Esophagus squamous epithelium (tissue), 5 donors: ENCODE results near the gene CDKN2B. TPM values are rescaled to one million over a fixed set of nuclear protein-coding genes. Genes with fewer than 3 reads are reported as not detected.
"Not testable (repeated sequence)": the region's sequence is repeated elsewhere in the genome, so short reads cannot be mapped to it uniquely, and the experiment has no call there.

Source experiments
- DNase-seq: peaks from one replicate; lab custom pipeline; 2025; lab: John Stamatoyannopoulos, UW
- H3K27ac ChIP-seq, 4 donors: fragments of 200-600 bp; sonication (generic); one replicate each; pipeline ENCODE4 v1.5.1; 2016 to 2019; ENCODE audit warnings: mild to moderate bottlenecking in 1 of 4
- H3K27me3 ChIP-seq, 4 donors: fragments of 200-600 bp; sonication (generic); 1 replicate in 3 of 4; 2 replicates in 1 of 4; pipeline versions ENCODE4 v1.5.1 to v1.6.0; 2017 to 2021; ENCODE audit warnings: antibody characterized with exemption in 1 of 4
- H3K36me3 ChIP-seq, 3 donors: fragments of 200-600 bp; sonication (generic); one replicate each; pipeline ENCODE4 v1.5.1; 2016 to 2019
- H3K4me1 ChIP-seq, 3 donors: fragments of 200-600 bp; sonication (generic); one replicate each; pipeline ENCODE4 v1.5.1; 2017 to 2019
- H3K4me3 ChIP-seq, 4 donors: fragments of 200-600 bp; sonication (generic); 1 replicate in 3 of 4; 2 replicates in 1 of 4; pipeline ENCODE4 v1.5.1; 2016 to 2019; ENCODE audit warnings: mild to moderate bottlenecking in 2 of 4, moderate library complexity in 1 of 4
- H3K9me3 ChIP-seq, 3 donors: fragments of 200-600 bp; sonication (generic); one replicate each; pipeline ENCODE4 v1.5.1; 2016 to 2019
- CTCF ChIP-seq, 6 experiments: fragments of 450-650 bp in 4 of 6; fragments of 200-600 bp in 2 of 6; sonication (generic) in 2 of 6; IDR thresholded peaks; one replicate each; pipeline ENCODE4 v1.5.1; 2016 to 2019; ENCODE audit warnings: antibody characterized with exemption in 6 of 6, mild to moderate bottlenecking in 4 of 6, moderate library complexity in 4 of 6
- POLR2A ChIP-seq, 4 donors: fragments of 450-650 bp; IDR thresholded peaks; one replicate each; pipeline ENCODE4 v1.6.1; 2017; ENCODE audit warnings: antibody characterized with exemption in 4 of 4, mild to moderate bottlenecking in 4 of 4, moderate library complexity in 3 of 4
- WGBS, 2 donors: methylation state at CpG; one replicate each; pipeline ENCODE4 v1.1.5; 2018; 5-methylcytosine and 5-hydroxymethylcytosine counted together
- intact Hi-C: fragments of 100-400 bp; cut with DNase I; formaldehyde crosslinking; loops from one replicate; pipeline ENCODE4 v1.15.0; 2022
- total RNA-seq, 4 donors: library from RNA; depleted of rRNA; stranded (reverse); fragments of >200 nt; gene quantifications; one replicate each; pipeline ENCODE4 v1.1.0, GENCODE V29; 2016
- donor health status: DM: yes; HTN: yes; CAD: no.

Gene CDKN2B
- 100 to 1,000 TPM in 2 of 4 donors, 10 to 100 TPM in 2; 41.6 to 150 (median 87.6) TPM for total RNA-seq

GRCh38 chr9:22008717-22009505 lies at the start of gene CDKN2B:
Gene CDKN2B, minus strand, starts transcription at chr9:22009305. Its CDS starts 352 bp downstream, at chr9:22008953.
- peak within 1 kb of the TSS; percentile 66 to 82 (median 72) for H3K4me3 ChIP-seq
- intact Hi-C loops = no loop called here
- 0 to 1% methylated on average over 21 to 41 of the region's 86 CpGs for WGBS, 2 donors
- peak within 1 kb of the TSS; percentile 89 to 93 (median 92) for H3K27ac ChIP-seq
- peak; percentile 27 for DNase-seq
- H3K9me3 ChIP-seq = no peaks in the 10 kb centered on the region
- TF ChIP-seq CTCF (IDR thresholded peaks at IDR 0.05) (peak; percentile 81 to 97 (median 90)), POLR2A (IDR thresholded peaks at IDR 0.05) (peak in 3 of 4 donors; percentile 61 to 79 (median 74))
- H3K36me3 ChIP-seq = peaks cover 0 to 24% (median 0%) of the 10 kb centered on the region in 3 donors
- peaks cover 0 to 92% (median 17%) of the 10 kb centered on the region in 4 donors for H3K27me3 ChIP-seq
- peaks cover 8 to 64% (median 12%) of the 10 kb centered on the region in 3 donors for H3K4me1 ChIP-seq

GRCh38 chr9:22057972-22058371 lies 48.9 kb upstream of the CDKN2B start:
- H3K27me3 ChIP-seq, H3K36me3 ChIP-seq, H3K4me3 ChIP-seq, H3K27ac ChIP-seq, H3K9me3 ChIP-seq, intact Hi-C loops, DNase-seq, H3K4me1 ChIP-seq: not testable (repeated sequence)
- WGBS, 2 donors = 90 to 92% methylated on average over 6 of the region's 6 CpGs

GRCh38 chr9:22056402-22056801 lies 47.3 kb upstream of the CDKN2B start:
- H3K9me3 ChIP-seq = no peaks in the 10 kb centered on the region
- no peak for TF ChIP-seq CTCF (IDR thresholded peaks at IDR 0.05)
- TF ChIP-seq POLR2A (IDR thresholded peaks at IDR 0.05) = no peak
- intact Hi-C loops = no loop called here
- H3K4me3 ChIP-seq = no peak overlapping the region
- 50 to 69% methylated on average over 3 of the region's 3 CpGs for WGBS, 2 donors
- H3K27me3 ChIP-seq = no peaks in the 10 kb centered on the region
- no peaks in the 10 kb centered on the region for H3K36me3 ChIP-seq
- DNase-seq = no peak
- no peak overlapping the region for H3K27ac ChIP-seq
- H3K4me1 ChIP-seq = peaks cover 8 to 16% (median 11%) of the 10 kb centered on the region in 3 donors

DNA sequence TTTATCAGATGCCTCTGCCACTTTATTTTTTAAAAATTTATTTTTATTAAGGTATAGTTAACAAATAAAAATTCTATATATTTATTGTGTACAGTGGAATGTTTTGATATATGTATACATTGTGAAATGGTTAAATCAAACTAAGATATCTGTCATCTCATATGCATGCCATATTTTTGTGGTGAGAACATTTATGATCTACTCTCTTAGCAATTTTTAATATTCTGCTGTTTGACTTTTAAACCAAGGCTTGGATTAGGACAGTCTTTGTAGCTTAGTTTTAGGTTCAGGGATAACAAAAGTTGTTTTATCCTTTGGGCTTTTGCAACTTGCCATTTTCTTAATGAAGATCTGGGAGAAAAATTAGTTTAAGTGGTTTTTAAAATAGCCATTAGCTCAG lies 46.0 kb upstream of the CDKN2B start:
- Histone ChIP-seq H3K4me1 (peaks cover 8 to 27% (median 11%) of the 10 kb centered on the region in 3 donors), H3K36me3 (no peaks in the 10 kb centered on the region), H3K27ac (no peak overlapping the region), H3K4me3 (no peak overlapping the region), H3K9me3 (no peaks in the 10 kb centered on the region), H3K27me3 (no peaks in the 10 kb centered on the region)
- no peak for DNase-seq
- intact Hi-C loops = no loop called here
- TF ChIP-seq CTCF (IDR thresholded peaks at IDR 0.05) (no peak), POLR2A (IDR thresholded peaks at IDR 0.05) (no peak)

- H3K27me3 ChIP-seq = no peaks in the 10 kb centered on the region
- intact Hi-C loops = no loop called here
- no peak for DNase-seq
- H3K4me3 ChIP-seq = no peak overlapping the region
- TF ChIP-seq CTCF (IDR thresholded peaks at IDR 0.05) (no peak), POLR2A (IDR thresholded peaks at IDR 0.05) (no peak)
- no peaks in the 10 kb centered on the region for H3K9me3 ChIP-seq
- peaks cover 8 to 29% (median 11%) of the 10 kb centered on the region in 3 donors for H3K4me1 ChIP-seq
- no peaks in the 10 kb centered on the region for H3K36me3 ChIP-seq
- WGBS, 2 donors = 95 to 96% methylated on average over 2 of the region's 2 CpGs
- H3K27ac ChIP-seq = no peak overlapping the region
Observed at GRCh38 chr9:22054529-22054928, 45.4 kb upstream of the CDKN2B start.
